ENCODE data around the gene RBP2.
A peak's percentile ranks its signal among the peaks of the same experiment; 100 is the strongest.

Gene RBP2

DNA sequence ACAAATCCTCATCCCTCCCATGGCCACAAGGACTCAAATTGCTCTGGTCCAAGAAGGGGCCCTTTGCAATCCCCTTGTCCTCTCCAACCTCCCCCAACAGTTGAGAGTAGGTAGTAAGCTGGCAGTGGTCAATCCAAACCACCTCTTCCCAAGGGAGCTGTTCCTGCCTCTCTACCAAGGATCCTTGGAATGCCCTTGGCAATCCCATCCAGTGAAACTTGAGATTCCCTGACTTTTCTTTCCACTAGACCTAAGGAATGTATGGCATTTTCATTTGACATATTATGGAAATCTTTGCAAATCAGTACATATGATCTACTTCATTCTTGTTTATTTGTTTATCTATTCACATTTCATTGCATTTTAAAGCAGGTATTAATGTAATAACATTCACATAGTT, 4.8 kb upstream of the RBP2 start:
- H3K9ac ChIP-seq (ENCODE audit: low read depth in 1 of 2, low read length in 2 of 2): no peak overlapping the region
- no peaks in the 10 kb centered on the region for H3K36me3 ChIP-seq (ENCODE audit: control insufficient read depth in 2 of 2, insufficient read depth in 2 of 2, low read length in 2 of 2)
- no peaks in the 10 kb centered on the region for H3K27me3 ChIP-seq (ENCODE audit: control insufficient read depth in 2 of 2, insufficient read depth in 2 of 2, low read length in 2 of 2)
- H3K4me3 ChIP-seq (ENCODE audit: low read length in 2 of 2): no peak overlapping the region
- H3K4me1 ChIP-seq (ENCODE audit: control insufficient read depth in 2 of 2, insufficient read depth in 2 of 2, low read length in 2 of 2): peaks cover 8 to 10% of the 10 kb centered on the region in 2 donors
- H3K9me3 ChIP-seq (ENCODE audit: control insufficient read depth in 2 of 2, low read length in 2 of 2): no peaks in the 10 kb centered on the region
- H3K27ac ChIP-seq (ENCODE audit: low read depth in 2 of 2, low read length in 2 of 2): no peak overlapping the region

DNA sequence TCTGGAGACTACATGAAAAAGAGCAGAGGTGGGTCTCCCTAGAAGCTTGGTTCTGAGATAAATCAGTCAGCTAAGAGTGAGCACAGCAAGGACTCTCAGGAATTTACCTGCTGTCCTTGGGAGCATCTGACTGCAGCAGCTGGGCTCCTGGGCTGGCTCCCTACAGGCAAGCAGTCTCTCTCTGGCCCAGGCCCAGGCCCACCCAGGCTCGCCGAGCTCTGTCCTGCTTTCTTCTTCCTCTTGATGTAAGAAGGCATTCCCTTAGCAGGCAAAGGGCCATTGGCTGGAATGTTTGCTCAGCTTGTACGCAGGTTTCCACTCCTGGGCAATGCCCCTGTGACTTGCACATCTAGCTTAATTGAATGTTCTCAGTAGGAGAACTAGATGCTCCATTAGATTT, 4.3 kb upstream of the RBP2 start:
- Histone ChIP-seq H3K27ac (ENCODE audit: low read depth in 2 of 2, low read length in 2 of 2) (no peak overlapping the region), H3K27me3 (ENCODE audit: control insufficient read depth in 2 of 2, insufficient read depth in 2 of 2, low read length in 2 of 2) (no peaks in the 10 kb centered on the region), H3K9ac (ENCODE audit: low read depth in 1 of 2, low read length in 2 of 2) (no peak overlapping the region), H3K4me3 (ENCODE audit: low read length in 2 of 2) (no peak overlapping the region), H3K9me3 (ENCODE audit: control insufficient read depth in 2 of 2, low read length in 2 of 2) (no peaks in the 10 kb centered on the region), H3K4me1 (ENCODE audit: control insufficient read depth in 2 of 2, insufficient read depth in 2 of 2, low read length in 2 of 2) (peaks cover 10 to 11% of the 10 kb centered on the region in 2 donors), H3K36me3 (ENCODE audit: control insufficient read depth in 2 of 2, insufficient read depth in 2 of 2, low read length in 2 of 2) (no peaks in the 10 kb centered on the region)

DNA sequence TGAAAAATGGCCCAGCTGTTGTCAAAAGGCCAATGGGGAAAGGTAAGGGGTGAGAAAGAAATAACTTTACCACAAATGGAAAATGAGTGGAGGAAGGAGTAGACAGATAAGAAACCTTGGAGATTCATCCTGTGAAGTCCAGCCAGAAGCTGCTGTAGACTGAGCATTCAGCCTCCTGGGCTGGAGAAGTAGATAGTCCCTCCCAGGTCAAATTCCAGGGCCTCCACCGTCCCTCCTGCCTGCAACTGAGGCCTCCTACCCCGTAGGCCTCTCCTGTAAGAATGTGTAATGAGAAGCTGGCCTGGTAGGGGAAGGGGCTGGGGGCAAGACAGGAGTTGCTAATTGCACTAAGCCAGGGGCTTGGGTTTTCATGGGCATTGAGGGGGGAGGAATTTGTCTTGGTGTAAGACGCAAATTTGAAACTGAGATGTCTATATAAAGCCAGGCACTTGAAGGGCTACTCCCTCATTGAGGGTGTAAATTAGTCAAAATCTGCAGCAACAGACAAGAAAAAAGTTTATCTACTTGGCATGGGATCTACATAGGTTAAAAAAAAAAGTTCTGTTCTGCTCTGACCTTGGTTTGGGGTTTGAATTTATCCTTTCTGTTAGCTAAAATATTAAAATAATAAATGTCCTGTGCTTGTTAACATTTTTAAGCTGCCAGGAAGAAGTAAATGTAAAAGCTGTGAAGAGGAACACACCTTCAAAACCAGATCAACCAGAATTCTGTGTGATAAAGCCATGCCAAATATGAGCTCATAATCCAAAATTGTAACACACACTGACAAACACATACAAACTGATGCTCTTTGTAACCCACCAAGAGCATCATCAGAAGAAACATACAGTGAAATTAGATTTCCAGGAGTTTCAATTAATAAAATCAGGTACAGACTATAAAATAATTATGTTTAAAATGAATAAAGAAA, 1.7 kb upstream of the RBP2 start:
- Histone ChIP-seq H3K9me3 (ENCODE audit: control insufficient read depth in 2 of 2, low read length in 2 of 2) (no peaks in the 10 kb centered on the region), H3K36me3 (ENCODE audit: control insufficient read depth in 2 of 2, insufficient read depth in 2 of 2, low read length in 2 of 2) (no peaks in the 10 kb centered on the region), H3K9ac (ENCODE audit: low read depth in 1 of 2, low read length in 2 of 2) (no peak overlapping the region), H3K4me3 (ENCODE audit: low read length in 2 of 2) (no peak overlapping the region), H3K27ac (ENCODE audit: low read depth in 2 of 2, low read length in 2 of 2) (peak overlapping the region in 1 of 2 donors; percentile 33), H3K4me1 (ENCODE audit: control insufficient read depth in 2 of 2, insufficient read depth in 2 of 2, low read length in 2 of 2) (peaks cover 10 to 11% of the 10 kb centered on the region in 2 donors), H3K27me3 (ENCODE audit: control insufficient read depth in 2 of 2, insufficient read depth in 2 of 2, low read length in 2 of 2) (no peaks in the 10 kb centered on the region)

DNA sequence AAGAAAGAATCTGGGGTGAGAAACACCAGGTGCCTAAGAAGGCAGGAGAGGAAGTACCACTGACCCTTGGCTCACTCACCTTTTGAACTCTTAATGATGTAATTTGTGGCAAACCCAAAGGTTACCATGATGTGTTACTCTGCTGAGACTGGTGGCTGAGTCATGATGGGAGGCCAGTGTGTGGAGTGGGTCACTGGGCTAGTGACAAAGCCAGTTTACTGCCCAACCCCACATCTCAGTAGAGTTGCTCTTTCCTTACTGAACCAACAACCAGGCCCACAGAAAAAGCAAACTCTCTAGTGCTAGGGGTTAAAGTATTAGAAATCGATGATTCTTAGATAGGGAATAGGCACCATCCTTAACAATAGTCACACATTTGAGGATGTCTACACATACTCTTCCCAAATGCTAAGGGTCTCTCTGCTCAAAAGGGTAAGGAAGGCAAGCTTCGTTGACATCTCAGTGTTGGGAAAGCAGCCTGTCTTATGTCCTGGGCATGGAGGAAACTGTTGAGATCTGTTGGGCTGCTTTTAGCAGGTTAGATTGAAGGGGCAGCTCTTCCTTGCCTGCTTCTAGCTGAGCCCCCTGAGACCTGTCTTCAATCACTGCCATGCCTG, 3.1 kb downstream of the RBP2 start:
- H3K27me3 ChIP-seq (ENCODE audit: control insufficient read depth in 2 of 2, insufficient read depth in 2 of 2, low read length in 2 of 2): no peaks in the 10 kb centered on the region
- H3K4me3 ChIP-seq (ENCODE audit: low read length in 2 of 2): no peak overlapping the region
- no peak overlapping the region for H3K9ac ChIP-seq (ENCODE audit: low read depth in 1 of 2, low read length in 2 of 2)

DNA sequence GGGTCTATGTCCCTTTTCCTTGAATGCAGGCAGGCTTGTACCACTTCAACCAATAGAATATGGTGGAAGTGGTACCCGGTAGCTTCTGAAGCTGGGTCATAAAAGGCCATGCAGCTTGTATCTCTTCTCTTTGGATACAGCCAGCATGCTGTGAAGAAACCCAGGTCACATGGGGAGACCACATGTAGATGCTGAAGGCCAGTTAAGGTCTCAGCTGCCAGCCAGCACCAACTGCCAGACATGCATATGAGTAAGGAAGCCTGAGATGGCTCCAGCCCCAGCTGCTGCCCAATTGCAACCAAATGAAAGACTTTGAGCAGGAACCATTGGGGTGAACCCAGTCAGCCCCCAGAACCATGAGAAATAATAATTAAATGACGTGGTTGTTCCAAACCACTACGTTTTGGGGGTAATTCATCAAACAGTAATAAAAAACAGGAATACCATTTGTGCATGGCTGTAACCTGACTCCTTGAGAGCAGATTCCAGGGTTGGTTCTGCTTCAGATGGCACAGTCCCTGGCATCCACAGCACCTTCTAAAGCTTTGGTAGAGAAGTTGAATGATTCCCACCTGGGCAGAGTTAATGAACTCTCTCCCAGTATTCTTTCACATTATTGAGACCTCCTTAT, 3.8 kb downstream of the RBP2 start:
- Histone ChIP-seq H3K4me1 (ENCODE audit: control insufficient read depth in 2 of 2, insufficient read depth in 2 of 2, low read length in 2 of 2) (peaks cover 5 to 11% of the 10 kb centered on the region in 2 donors), H3K9ac (ENCODE audit: low read depth in 1 of 2, low read length in 2 of 2) (no peak overlapping the region), H3K4me3 (ENCODE audit: low read length in 2 of 2) (no peak overlapping the region), H3K9me3 (ENCODE audit: control insufficient read depth in 2 of 2, low read length in 2 of 2) (no peaks in the 10 kb centered on the region), H3K27ac (ENCODE audit: low read depth in 2 of 2, low read length in 2 of 2) (no peak overlapping the region), H3K27me3 (ENCODE audit: control insufficient read depth in 2 of 2, insufficient read depth in 2 of 2, low read length in 2 of 2) (no peaks in the 10 kb centered on the region), H3K36me3 (ENCODE audit: control insufficient read depth in 2 of 2, insufficient read depth in 2 of 2, low read length in 2 of 2) (no peaks in the 10 kb centered on the region)

More for the DNA sequence above, 3.1 kb downstream of the RBP2 start:
- Histone ChIP-seq H3K27ac (ENCODE audit: low read depth in 2 of 2, low read length in 2 of 2) (no peak overlapping the region), H3K4me1 (ENCODE audit: control insufficient read depth in 2 of 2, insufficient read depth in 2 of 2, low read length in 2 of 2) (peaks cover 10 to 11% of the 10 kb centered on the region in 2 donors), H3K36me3 (ENCODE audit: control insufficient read depth in 2 of 2, insufficient read depth in 2 of 2, low read length in 2 of 2) (no peaks in the 10 kb centered on the region), H3K9me3 (ENCODE audit: control insufficient read depth in 2 of 2, low read length in 2 of 2) (no peaks in the 10 kb centered on the region)

DNA sequence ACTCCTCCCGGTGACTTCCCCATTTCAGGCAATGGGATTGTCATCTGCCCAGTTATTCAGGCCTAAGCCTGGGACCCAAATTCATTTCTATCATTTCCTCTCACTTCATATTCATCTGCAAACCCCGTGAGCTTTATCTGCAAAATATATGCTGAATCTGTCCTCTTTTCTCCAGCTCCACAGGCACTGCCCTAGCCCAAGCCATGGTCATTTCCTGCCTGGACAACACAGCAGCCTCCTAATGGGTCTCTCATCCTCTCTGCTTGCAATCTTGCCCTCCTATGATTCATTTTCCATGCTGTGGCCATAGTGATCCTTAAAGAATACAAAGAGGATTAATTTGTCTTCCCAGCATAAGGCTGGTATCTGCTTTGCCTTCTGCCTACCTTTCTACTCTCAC, 6.1 kb downstream of the RBP2 start:
- Histone ChIP-seq H3K9me3 (ENCODE audit: control insufficient read depth in 2 of 2, low read length in 2 of 2) (no peaks in the 10 kb centered on the region), H3K9ac (ENCODE audit: low read depth in 1 of 2, low read length in 2 of 2) (no peak overlapping the region), H3K27me3 (ENCODE audit: control insufficient read depth in 2 of 2, insufficient read depth in 2 of 2, low read length in 2 of 2) (no peaks in the 10 kb centered on the region), H3K27ac (ENCODE audit: low read depth in 2 of 2, low read length in 2 of 2) (no peak overlapping the region), H3K36me3 (ENCODE audit: control insufficient read depth in 2 of 2, insufficient read depth in 2 of 2, low read length in 2 of 2) (no peaks in the 10 kb centered on the region), H3K4me3 (ENCODE audit: low read length in 2 of 2) (no peak overlapping the region), H3K4me1 (ENCODE audit: control insufficient read depth in 2 of 2, insufficient read depth in 2 of 2, low read length in 2 of 2) (no peaks in the 10 kb centered on the region)

DNA sequence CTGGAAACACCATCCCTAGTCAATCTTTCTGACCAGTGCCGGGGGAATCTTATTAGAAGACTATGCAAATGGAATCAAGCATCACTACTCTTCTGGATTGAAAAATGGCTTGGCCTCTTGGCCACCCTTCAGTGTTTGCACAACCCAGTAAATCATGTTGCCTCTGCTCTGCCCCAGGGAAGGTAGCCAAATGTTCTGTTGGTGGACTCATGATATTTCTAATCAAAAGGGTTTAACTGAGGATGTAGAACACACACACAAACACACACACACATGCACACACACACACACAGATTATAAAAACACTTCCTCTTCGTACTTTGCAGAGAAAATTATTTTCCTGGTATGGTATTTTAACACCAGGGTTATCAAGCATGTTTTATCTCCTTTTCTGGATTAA, 7.9 kb downstream of the RBP2 start:
- H3K27me3 ChIP-seq (ENCODE audit: control insufficient read depth in 2 of 2, insufficient read depth in 2 of 2, low read length in 2 of 2): no peaks in the 10 kb centered on the region
- no peak overlapping the region for H3K4me3 ChIP-seq (ENCODE audit: low read length in 2 of 2)
- H3K9ac ChIP-seq (ENCODE audit: low read depth in 1 of 2, low read length in 2 of 2): no peak overlapping the region
- no peaks in the 10 kb centered on the region for H3K9me3 ChIP-seq (ENCODE audit: control insufficient read depth in 2 of 2, low read length in 2 of 2)
- no peaks in the 10 kb centered on the region for H3K36me3 ChIP-seq (ENCODE audit: control insufficient read depth in 2 of 2, insufficient read depth in 2 of 2, low read length in 2 of 2)
- H3K4me1 ChIP-seq (ENCODE audit: control insufficient read depth in 2 of 2, insufficient read depth in 2 of 2, low read length in 2 of 2): no peaks in the 10 kb centered on the region
- H3K27ac ChIP-seq (ENCODE audit: low read depth in 2 of 2, low read length in 2 of 2): no peak overlapping the region

DNA sequence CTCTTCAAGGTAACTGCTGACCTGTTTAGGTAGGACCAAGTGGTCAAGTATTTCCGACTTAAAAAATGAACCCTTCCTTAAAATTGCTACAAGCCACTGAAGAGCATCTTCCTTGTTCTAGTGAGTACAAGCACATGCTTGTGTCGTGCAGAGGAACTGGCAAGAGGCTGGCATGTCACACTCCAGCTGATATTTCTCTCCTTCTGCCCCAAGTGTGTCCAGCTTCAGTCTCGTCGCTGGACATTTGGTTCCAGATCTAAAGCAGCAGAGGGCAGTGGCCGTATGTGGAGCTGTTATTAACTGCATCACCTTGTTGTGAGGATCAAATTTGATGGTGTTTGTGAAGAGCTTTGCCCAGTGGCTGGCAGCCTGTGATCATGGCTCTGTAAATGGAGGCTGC, 10.0 kb downstream of the RBP2 start:
- no peak overlapping the region for H3K4me3 ChIP-seq (ENCODE audit: low read length in 2 of 2)
- no peaks in the 10 kb centered on the region for H3K9me3 ChIP-seq (ENCODE audit: control insufficient read depth in 2 of 2, low read length in 2 of 2)
- H3K27ac ChIP-seq (ENCODE audit: low read depth in 2 of 2, low read length in 2 of 2): no peak overlapping the region
- no peaks in the 10 kb centered on the region for H3K4me1 ChIP-seq (ENCODE audit: control insufficient read depth in 2 of 2, insufficient read depth in 2 of 2, low read length in 2 of 2)
- H3K9ac ChIP-seq (ENCODE audit: low read depth in 1 of 2, low read length in 2 of 2): no peak overlapping the region
- H3K36me3 ChIP-seq (ENCODE audit: control insufficient read depth in 2 of 2, insufficient read depth in 2 of 2, low read length in 2 of 2): no peaks in the 10 kb centered on the region
- no peaks in the 10 kb centered on the region for H3K27me3 ChIP-seq (ENCODE audit: control insufficient read depth in 2 of 2, insufficient read depth in 2 of 2, low read length in 2 of 2)

DNA sequence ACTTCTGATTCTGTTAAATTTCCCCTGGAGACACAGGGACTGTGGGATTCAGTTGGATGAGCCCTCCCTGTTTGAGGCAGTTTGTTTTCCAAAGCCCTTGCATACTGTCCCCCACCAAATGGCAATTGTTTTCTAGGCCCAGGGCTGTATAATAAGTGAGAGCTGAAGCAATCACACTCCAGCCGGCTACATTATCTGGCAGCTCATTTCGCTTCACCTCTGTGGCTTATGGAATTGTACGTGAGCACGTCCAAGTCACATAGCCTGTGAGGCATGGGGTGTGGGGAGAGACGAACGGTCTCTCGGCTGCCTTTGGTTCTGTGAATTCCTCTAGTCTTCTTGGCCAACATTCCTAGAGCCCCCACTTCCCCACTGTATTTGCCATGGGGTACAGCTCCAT, 10.7 kb downstream of the RBP2 start:
- no peaks in the 10 kb centered on the region for H3K27me3 ChIP-seq (ENCODE audit: control insufficient read depth in 2 of 2, insufficient read depth in 2 of 2, low read length in 2 of 2)
- no peak overlapping the region for H3K9ac ChIP-seq (ENCODE audit: low read depth in 1 of 2, low read length in 2 of 2)
- H3K4me3 ChIP-seq (ENCODE audit: low read length in 2 of 2): no peak overlapping the region
- no peaks in the 10 kb centered on the region for H3K9me3 ChIP-seq (ENCODE audit: control insufficient read depth in 2 of 2, low read length in 2 of 2)
- H3K36me3 ChIP-seq (ENCODE audit: control insufficient read depth in 2 of 2, insufficient read depth in 2 of 2, low read length in 2 of 2): no peaks in the 10 kb centered on the region
- no peak overlapping the region for H3K27ac ChIP-seq (ENCODE audit: low read depth in 2 of 2, low read length in 2 of 2)
- H3K4me1 ChIP-seq (ENCODE audit: control insufficient read depth in 2 of 2, insufficient read depth in 2 of 2, low read length in 2 of 2): no peaks in the 10 kb centered on the region

DNA sequence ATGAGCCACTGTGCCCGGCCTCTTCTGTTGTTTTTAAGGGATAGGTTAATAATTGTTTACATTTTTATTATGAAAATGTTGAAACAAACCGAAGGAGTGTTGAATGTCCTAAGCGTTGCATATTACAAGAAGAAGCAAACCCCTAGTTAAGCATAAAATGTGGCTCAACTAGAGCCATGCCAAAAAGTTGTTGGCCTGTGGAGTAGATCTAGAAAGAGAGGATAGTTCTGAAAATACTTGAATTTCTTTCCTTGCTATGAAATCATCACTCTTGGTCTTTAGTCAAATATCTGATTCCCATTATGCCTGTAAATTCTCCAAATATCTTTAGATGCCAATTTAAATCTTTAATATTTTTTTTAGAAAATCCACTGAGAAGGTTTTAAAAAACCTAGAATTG, 12.8 kb downstream of the RBP2 start:
- Histone ChIP-seq H3K36me3 (ENCODE audit: control insufficient read depth in 2 of 2, insufficient read depth in 2 of 2, low read length in 2 of 2) (no peaks in the 10 kb centered on the region), H3K9me3 (ENCODE audit: control insufficient read depth in 2 of 2, low read length in 2 of 2) (no peaks in the 10 kb centered on the region), H3K27ac (ENCODE audit: low read depth in 2 of 2, low read length in 2 of 2) (no peak overlapping the region), H3K9ac (ENCODE audit: low read depth in 1 of 2, low read length in 2 of 2) (no peak overlapping the region), H3K27me3 (ENCODE audit: control insufficient read depth in 2 of 2, insufficient read depth in 2 of 2, low read length in 2 of 2) (no peaks in the 10 kb centered on the region), H3K4me3 (ENCODE audit: low read length in 2 of 2) (no peak overlapping the region), H3K4me1 (ENCODE audit: control insufficient read depth in 2 of 2, insufficient read depth in 2 of 2, low read length in 2 of 2) (no peaks in the 10 kb centered on the region)

Data from mucosa of rectum (tissue), 2 donors.